Measurements from ENCODE around the gene ARHGAP11A.

DNA sequence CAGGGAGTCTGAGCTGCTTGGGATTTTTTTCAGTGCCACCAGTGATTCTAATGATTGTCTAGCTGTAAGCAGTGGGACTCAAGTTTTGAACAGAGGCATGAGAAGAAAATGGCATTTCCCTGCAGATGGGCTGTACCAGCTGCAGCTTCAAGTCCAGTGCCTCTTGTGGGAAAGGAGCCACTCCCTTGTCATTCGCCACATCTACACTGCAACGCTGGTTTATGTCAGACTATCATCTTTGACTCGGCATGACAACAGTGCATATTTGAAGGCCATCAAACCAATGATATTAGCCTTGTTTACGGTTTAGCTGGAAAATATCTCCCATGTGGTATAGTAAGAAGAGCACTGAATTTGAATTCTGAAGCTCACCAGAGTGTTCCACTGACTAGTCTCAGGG lies 48.4 kb downstream of the ARHGAP11A start:
- no peak for TF ChIP-seq FOXA1 (IDR thresholded peaks at IDR 0.05)
- no peak for TF ChIP-seq SUZ12 (IDR thresholded peaks at IDR 0.05)
- no peak for TF ChIP-seq FOXM1 (IDR thresholded peaks at IDR 0.05; ENCODE audit: borderline replicate concordance)
- no peak for TF ChIP-seq NFRKB (IDR thresholded peaks at IDR 0.05)
- TF ChIP-seq BHLHE40 (IDR thresholded peaks at IDR 0.05; ENCODE audit: borderline replicate concordance): no peak
